ENCODE data around the gene STX10. TPM values are rescaled to one million over a fixed set of nuclear protein-coding genes. Genes with fewer than 3 reads are reported as not detected.

The STX10 gene
- total and polyA plus RNA-seq, 9 of the 15 experiments (the other 6 are each of a cell fraction or from before 2014, with no cell fraction given): 0.51 to 66.3 (median 31.0) TPM

DNA sequence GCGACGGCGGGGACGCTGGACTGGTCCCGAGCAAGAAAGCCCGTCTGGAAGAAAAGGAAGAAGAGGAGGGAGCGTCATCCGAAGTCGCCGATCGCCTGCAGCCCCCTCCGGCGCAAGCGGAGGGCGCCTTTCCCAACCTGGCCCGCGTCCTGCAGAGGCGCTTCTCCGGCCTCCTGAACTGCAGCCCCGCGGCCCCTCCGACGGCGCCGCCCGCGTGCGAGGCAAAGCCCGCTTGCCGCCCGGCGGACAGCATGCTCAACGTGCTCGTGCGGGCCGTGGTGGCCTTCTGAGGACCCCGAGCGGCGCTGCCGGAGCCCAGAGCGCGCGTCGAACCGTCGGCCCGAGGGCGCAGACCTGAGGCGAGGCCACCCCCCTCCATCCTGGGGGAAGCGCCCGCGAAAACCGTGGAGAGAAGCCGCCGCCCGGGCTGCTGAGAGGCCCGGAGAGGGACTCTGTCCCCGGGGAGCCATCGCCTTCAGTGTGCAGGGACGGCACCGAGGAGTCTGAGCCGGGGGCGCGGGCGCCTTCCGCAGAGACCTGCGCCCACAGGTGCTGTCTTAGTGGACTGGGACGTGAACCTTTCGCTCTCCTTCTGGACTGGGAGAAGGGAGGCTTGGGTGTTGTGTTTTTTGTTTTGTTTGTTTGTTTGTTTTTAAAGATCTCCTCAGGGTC lies 3.5 kb upstream of the STX10 start (continued):
- TF ChIP-seq, protein P1, sequence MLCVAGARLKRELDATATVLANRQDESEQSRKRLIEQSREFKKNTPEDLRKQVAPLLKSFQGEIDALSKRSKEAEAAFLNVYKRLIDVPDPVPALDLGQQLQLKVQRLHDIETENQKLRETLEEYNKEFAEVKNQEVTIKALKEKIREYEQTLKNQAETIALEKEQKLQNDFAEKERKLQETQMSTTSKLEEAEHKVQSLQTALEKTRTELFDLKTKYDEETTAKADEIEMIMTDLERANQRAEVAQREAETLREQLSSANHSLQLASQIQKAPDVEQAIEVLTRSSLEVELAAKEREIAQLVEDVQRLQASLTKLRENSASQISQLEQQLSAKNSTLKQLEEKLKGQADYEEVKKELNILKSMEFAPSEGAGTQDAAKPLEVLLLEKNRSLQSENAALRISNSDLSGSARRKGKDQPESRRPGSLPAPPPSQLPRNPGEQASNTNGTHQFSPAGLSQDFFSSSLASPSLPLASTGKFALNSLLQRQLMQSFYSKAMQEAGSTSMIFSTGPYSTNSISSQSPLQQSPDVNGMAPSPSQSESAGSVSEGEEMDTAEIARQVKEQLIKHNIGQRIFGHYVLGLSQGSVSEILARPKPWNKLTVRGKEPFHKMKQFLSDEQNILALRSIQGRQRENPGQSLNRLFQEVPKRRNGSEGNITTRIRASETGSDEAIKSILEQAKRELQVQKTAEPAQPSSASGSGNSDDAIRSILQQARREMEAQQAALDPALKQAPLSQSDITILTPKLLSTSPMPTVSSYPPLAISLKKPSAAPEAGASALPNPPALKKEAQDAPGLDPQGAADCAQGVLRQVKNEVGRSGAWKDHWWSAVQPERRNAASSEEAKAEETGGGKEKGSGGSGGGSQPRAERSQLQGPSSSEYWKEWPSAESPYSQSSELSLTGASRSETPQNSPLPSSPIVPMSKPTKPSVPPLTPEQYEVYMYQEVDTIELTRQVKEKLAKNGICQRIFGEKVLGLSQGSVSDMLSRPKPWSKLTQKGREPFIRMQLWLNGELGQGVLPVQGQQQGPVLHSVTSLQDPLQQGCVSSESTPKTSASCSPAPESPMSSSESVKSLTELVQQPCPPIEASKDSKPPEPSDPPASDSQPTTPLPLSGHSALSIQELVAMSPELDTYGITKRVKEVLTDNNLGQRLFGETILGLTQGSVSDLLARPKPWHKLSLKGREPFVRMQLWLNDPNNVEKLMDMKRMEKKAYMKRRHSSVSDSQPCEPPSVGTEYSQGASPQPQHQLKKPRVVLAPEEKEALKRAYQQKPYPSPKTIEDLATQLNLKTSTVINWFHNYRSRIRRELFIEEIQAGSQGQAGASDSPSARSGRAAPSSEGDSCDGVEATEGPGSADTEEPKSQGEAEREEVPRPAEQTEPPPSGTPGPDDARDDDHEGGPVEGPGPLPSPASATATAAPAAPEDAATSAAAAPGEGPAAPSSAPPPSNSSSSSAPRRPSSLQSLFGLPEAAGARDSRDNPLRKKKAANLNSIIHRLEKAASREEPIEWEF (CRISPR knock-in tag; IDR thresholded peaks at IDR 0.05): no peak
- TF ChIP-seq ZC3H8 (IDR thresholded peaks at IDR 0.05): peak; percentile 21; the same call in 1 of the 2 replicates
- TF ChIP-seq, protein P2, sequence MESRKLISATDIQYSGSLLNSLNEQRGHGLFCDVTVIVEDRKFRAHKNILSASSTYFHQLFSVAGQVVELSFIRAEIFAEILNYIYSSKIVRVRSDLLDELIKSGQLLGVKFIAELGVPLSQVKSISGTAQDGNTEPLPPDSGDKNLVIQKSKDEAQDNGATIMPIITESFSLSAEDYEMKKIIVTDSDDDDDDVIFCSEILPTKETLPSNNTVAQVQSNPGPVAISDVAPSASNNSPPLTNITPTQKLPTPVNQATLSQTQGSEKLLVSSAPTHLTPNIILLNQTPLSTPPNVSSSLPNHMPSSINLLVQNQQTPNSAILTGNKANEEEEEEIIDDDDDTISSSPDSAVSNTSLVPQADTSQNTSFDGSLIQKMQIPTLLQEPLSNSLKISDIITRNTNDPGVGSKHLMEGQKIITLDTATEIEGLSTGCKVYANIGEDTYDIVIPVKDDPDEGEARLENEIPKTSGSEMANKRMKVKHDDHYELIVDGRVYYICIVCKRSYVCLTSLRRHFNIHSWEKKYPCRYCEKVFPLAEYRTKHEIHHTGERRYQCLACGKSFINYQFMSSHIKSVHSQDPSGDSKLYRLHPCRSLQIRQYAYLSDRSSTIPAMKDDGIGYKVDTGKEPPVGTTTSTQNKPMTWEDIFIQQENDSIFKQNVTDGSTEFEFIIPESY (CRISPR knock-in tag; IDR thresholded peaks at IDR 0.05): no peak
- no peak for TF ChIP-seq CC2D1A (IDR thresholded peaks at IDR 0.05)
- TF ChIP-seq PTBP1 (IDR thresholded peaks at IDR 0.05; ENCODE audit: low read depth, low read length): no peak
- TF ChIP-seq, protein P3, sequence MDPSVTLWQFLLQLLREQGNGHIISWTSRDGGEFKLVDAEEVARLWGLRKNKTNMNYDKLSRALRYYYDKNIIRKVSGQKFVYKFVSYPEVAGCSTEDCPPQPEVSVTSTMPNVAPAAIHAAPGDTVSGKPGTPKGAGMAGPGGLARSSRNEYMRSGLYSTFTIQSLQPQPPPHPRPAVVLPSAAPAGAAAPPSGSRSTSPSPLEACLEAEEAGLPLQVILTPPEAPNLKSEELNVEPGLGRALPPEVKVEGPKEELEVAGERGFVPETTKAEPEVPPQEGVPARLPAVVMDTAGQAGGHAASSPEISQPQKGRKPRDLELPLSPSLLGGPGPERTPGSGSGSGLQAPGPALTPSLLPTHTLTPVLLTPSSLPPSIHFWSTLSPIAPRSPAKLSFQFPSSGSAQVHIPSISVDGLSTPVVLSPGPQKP (CRISPR knock-in tag; IDR thresholded peaks at IDR 0.05): peak; percentile 56; the same call in 1 of the 2 replicates
- no peak for TF ChIP-seq ZNF644 (tag; IDR thresholded peaks at IDR 0.05; ENCODE audit: low read depth)
- TF ChIP-seq, protein P4, sequence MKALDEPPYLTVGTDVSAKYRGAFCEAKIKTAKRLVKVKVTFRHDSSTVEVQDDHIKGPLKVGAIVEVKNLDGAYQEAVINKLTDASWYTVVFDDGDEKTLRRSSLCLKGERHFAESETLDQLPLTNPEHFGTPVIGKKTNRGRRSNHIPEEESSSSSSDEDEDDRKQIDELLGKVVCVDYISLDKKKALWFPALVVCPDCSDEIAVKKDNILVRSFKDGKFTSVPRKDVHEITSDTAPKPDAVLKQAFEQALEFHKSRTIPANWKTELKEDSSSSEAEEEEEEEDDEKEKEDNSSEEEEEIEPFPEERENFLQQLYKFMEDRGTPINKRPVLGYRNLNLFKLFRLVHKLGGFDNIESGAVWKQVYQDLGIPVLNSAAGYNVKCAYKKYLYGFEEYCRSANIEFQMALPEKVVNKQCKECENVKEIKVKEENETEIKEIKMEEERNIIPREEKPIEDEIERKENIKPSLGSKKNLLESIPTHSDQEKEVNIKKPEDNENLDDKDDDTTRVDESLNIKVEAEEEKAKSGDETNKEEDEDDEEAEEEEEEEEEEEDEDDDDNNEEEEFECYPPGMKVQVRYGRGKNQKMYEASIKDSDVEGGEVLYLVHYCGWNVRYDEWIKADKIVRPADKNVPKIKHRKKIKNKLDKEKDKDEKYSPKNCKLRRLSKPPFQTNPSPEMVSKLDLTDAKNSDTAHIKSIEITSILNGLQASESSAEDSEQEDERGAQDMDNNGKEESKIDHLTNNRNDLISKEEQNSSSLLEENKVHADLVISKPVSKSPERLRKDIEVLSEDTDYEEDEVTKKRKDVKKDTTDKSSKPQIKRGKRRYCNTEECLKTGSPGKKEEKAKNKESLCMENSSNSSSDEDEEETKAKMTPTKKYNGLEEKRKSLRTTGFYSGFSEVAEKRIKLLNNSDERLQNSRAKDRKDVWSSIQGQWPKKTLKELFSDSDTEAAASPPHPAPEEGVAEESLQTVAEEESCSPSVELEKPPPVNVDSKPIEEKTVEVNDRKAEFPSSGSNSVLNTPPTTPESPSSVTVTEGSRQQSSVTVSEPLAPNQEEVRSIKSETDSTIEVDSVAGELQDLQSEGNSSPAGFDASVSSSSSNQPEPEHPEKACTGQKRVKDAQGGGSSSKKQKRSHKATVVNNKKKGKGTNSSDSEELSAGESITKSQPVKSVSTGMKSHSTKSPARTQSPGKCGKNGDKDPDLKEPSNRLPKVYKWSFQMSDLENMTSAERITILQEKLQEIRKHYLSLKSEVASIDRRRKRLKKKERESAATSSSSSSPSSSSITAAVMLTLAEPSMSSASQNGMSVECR (CRISPR knock-in tag; IDR thresholded peaks at IDR 0.05): peak; percentile 64; the same call in 1 of the 2 replicates
- TF ChIP-seq, protein P5, sequence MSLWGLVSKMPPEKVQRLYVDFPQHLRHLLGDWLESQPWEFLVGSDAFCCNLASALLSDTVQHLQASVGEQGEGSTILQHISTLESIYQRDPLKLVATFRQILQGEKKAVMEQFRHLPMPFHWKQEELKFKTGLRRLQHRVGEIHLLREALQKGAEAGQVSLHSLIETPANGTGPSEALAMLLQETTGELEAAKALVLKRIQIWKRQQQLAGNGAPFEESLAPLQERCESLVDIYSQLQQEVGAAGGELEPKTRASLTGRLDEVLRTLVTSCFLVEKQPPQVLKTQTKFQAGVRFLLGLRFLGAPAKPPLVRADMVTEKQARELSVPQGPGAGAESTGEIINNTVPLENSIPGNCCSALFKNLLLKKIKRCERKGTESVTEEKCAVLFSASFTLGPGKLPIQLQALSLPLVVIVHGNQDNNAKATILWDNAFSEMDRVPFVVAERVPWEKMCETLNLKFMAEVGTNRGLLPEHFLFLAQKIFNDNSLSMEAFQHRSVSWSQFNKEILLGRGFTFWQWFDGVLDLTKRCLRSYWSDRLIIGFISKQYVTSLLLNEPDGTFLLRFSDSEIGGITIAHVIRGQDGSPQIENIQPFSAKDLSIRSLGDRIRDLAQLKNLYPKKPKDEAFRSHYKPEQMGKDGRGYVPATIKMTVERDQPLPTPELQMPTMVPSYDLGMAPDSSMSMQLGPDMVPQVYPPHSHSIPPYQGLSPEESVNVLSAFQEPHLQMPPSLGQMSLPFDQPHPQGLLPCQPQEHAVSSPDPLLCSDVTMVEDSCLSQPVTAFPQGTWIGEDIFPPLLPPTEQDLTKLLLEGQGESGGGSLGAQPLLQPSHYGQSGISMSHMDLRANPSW (CRISPR knock-in tag; IDR thresholded peaks at IDR 0.05): no peak
- no peak for TF ChIP-seq NRF1 (conservative IDR thresholded peaks at IDR 0.05 in 1 of 2, IDR thresholded peaks at IDR 0.05 in 1 of 2)

Data from K562 (cell line).